NCI-H146 treated with DMSO at 0.1 percent for 48 hours (cell line): ENCODE results near the gene SLC25A11.

Experiments used
- DNase-seq: peaks from one replicate; lab custom pipeline; 2025; ENCODE audit not compliant: unreplicated experiment; lab: John Stamatoyannopoulos, UW

The SLC25A11 gene, protein sequence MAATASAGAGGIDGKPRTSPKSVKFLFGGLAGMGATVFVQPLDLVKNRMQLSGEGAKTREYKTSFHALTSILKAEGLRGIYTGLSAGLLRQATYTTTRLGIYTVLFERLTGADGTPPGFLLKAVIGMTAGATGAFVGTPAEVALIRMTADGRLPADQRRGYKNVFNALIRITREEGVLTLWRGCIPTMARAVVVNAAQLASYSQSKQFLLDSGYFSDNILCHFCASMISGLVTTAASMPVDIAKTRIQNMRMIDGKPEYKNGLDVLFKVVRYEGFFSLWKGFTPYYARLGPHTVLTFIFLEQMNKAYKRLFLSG

DNA sequence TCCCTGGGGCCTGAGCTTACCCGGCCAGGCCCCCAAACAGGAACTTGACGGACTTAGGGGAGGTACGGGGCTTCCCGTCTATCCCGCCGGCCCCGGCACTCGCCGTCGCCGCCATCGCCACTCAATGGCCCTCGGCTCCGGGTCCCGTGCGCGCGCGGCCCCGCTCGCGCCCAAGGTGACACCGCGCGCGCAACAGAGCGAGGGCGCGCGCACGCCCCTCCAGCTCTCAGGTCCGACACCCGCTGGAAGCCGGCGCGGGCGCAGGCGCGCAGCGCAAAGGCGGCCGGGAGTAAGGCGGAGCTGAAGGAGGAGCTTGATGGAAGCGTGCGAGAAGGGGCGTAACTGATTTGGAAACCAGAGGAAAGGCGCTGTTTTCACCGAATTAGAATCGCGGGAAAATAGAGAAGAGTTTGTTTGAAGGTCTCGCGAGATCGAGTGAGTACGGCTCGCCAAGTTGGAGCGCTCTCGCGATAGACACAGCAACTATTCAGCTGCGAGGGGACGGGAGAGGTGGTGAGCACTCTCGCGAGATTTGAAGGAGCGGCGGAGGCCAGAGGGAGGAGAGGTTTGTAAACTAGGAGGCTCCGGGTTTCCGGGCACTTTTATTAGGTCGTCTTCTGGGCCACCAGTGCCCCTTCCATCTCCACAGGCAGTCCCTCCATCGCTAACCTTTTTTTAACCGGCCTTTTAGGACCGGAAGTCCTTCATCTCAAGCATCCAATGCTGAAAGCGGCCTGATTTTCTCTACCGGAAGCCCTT lies at the start of gene SLC25A11, which contains the start of gene RNF167:
SLC25A11 (minus strand) TSS at position 251 of the 759 bp plus-strand sequence; CDS start at position 115, 136 bp downstream.
RNF167 (plus strand) TSS at position 473 of the 759 bp plus-strand sequence. CDS start 642 bp downstream, outside the sequence.
- peak; percentile 96 for DNase-seq

DNA sequence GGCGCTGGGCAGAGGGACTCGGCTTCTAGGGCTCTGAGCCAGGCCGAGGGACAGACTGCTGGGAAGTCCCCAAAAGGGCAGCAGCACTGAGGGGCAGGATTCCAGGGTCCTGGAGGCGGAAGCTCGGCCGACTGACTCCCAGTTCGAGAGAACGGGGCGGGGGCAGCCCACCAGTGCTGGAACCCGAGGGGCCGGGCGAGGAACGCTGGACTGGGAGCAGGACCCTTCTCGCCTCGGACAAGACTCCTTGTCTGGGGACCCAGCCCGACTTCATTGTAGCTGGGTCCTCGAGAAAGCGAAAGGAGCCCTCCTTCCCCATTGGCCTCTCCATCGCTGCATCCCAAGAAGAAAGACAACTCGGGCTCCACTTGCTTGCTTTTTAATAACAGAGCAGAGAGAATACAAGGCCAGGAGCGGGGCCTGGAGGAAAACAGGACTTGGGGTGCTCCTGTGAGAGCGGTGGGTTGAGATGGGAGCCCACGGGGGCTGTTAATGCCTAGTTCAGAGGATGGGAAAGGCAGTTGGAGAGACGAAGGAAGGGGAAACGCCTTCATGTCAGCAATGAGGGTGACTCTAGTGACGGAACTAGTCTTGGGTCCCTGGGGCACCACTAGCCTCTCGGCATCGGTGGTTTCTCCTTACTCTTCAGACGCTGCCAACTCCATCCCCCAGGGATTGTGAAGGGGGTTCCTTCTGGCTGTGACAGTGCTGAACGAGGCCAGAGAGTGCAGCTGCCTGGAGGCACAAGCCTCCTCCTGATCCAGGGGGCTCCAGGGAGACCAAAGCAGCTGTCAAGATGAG lies 48.1 kb upstream of the SLC25A11 start:
- no peak for DNase-seq

DNA sequence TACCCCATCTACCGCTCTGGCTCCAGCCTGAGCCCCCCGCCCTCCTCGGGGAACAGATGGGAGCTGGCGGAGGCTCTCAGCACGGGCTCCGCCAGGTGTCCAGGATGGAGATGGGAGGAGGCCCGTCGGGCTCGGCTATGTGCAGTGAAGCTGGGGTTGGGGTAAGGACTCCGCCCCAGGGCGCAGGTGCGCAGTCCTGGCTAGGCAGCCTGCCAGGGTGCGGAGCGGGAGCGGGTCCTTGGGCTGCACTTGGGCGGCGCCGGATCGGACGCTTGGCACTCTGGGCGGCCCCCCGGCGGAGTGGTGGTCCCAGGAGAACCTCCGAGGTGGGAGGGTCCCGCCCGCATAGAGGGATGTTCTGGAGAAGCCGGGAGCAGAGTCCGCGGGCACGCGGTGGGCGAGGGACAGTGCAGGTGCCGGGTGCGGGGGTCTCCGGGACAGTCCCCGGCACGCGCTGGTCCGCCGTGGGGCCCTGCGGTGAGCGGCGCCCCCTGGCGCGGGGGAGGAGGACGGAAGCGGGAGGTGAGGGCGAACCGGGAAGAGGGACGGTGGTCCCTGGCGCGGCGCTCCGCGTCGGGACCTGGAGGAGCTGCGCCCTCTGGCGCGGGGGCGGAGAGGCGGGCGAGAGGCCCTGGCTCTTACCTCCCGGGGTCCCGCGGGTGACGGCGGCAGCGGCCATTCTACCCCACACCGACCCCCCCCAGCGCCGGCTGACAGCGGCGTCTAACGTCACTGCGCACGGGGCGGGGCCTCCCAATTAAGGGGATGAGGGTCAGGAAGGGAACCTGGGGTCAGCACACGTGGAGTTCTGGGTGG lies 47.3 kb upstream of the SLC25A11 start, which contains the start of gene CAMTA2:
CAMTA2 (minus strand) TSS at position 725 of the 816 bp plus-strand sequence. CDS start 1,453 bp downstream, outside the sequence.
- DNase-seq = peak; percentile 73

DNA sequence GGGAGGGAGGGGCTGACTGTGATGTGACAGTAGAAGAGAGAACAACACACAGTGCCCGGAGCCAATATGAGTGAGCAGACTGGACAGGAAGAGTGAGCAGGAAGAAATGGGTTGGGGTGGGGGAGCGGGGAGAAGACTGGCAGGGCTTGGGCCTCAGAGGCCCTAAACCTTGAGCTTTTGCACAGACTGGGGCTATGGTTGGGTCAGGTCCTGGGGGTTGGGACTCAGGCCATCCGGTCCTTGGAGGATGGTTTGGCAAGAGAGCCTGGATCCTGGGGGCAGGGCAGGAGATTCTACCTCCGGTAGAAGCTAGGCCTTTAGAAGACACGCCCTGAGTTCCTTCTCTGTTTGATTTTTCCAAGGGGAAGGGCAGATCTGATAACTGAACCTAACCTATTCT lies 46.6 kb upstream of the SLC25A11 start:
- DNase-seq = no peak

DNA sequence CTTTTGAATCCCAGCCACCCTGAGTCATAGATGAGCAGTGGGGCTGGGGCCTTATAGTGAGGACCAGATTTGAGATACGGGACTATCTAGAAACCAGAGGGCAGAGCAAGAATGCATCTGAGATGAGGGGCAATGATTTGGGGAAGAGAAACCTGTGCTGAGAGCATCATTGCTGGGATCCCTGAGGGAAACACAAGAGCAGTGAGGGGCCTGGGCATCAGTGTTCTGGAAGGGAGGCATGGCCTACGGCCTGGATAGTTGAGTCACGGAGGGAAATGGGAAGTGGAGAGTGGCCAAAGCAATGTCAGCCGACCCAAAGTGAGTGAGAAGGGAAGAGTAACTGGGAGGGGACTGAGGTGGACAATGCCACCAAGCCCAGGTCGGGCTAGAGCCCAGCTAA lies 42.5 kb upstream of the SLC25A11 start:
- DNase-seq = no peak

DNA sequence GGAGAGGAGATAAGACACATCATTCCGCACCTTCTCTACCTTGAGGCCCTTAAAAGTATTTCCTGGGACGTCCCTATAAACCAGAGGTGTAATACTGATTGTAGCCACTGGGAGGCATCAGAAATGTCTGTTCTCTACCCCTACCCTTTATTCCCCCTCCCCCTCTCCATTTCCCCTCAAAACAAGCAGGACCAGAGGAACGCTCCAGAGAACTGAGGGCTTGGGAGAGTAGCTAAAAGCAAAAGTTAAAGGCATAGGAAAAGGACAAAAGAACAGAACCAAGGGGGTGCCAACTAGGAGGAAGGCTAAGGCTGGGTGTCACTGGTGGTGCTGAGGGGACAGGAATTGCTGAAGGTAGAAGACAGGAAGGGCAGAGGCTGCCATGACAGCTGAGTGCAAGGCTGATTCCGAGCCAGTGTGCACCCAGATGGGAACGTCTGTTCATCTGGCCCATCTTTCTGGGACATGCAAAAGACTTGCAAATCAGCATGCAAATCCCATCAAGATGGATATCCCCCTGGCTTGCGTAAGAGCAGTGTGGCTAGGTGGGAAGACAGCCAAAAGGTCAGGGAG lies 40.9 kb upstream of the SLC25A11 start:
- DNase-seq = peak; percentile 8

DNA sequence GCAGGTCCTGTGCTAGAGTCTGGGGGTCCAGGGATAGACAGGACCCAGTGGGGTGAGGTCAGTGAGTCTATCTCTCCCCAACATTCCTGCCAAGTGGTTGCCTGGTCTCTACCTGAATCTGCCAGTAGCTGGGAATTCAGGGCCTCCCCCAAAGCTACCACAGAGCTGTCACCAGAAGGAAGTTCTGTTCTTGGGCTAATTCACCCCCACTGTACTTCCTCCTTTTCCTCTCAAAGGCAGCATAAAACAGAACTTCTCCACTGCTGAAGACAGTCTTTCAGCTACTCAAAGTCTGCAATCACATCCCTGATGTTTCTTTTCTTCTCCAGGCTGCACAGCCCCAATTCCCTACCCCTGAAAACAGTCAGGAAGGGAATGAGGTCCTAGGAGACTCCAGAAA lies 38.9 kb upstream of the SLC25A11 start:
- no peak for DNase-seq

DNA sequence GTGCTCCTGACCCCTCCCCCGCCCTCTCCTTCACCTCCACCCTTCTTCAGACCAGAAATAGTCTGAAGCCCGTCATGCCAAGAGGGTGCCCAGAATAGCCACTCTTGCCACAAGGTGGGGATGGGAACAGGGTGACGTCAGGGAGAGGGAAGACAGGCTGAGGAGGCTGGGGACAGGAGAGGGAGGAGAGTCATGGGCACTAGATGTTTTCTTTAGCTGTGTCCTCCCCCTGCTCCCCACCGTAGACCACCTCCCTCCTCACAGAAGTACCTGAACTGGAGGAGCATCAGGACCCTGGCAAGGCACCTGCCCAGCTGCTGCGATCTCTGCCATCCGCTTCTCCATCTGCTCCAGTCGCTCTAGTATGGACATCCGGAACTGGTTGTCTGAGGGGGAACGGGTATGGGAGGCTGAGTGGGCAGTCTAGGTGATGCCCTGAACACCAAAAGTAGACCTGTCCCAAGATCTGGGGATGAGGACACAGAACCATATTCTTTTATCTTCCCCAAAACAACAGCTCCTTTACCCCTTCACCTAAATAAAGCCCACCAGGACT lies 34.3 kb upstream of the SLC25A11 start:
- DNase-seq = no peak

DNA sequence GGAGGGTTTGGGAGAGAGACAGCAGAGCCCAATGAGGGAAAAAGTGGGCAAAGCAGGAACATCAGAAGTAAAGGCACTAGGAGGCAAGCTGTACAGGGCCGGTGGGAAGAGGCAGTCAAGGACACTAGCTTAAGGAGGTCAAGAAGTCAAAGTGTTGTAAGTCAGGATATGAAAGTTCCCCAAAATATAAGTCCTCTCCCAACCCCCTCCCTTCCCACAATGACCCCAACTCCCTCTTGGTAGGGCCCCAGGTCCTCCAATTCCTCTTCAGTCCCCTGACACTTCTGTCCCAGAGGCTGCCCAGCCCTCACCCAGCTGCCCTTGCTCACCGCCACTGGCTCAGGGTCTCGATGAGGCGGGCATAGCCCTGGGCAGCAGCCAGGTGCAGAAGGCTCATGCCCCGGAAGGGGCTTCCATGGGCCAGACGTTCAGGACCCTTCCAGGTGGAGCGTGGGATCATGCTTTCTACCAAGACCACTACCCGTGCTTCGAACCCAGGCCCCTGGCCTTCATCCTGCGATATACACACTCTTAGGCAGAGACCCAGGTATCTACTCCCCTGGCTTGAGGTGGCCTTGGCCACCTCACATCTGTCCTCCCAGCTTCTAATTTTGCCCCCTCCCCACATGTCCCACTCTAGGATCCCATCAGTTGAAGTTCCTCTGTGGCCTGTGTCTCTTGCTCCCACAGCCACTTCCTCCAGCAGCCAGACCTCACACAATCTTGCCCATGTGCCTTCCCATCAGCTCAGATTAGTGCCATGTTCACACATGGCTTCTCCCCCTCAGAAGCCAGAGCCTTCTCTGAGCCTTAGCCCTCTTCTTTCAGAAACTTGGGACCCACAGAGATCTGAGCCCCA lies 33.6 kb upstream of the SLC25A11 start:
- no peak for DNase-seq

DNA sequence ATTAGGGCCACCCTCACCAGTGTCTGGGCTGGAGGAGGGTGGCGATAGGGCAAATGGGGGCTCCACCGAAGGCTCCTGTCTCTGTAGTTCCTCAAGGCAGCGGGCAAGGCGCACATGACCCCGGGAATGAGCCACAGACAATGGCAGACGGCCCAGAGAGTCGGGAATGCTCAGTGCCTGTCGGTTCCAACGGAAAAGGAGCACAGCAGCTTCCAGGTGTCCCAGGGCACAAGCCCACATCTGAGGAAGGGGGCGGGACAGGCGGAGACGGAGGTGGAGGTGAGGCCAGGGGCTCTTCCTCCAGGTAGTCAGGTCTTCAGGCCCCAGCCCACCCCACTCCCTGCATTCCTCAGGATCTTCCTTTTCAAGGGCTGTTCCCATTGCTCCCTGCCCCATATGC lies 32.9 kb upstream of the SLC25A11 start:
- DNase-seq = no peak

DNA sequence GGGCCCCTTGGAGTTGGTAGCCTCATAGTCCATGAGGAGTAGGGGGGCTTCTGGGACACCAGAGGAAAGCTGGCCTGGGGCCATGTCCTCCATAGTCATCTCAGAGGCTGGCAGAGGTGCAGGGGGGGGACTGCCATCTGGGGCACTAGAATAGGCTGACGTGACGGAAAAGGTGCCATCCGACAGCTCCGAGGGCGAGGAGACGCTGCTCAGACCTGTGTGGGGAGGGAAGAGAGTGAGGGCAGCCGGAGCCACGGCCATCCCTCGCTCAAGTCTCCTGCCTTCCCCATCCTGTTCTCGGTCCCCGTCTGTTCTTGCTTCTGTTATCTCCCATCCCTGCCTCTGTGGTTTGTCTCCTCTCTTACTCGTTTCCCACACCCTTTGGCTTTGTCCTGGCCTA lies 32.5 kb upstream of the SLC25A11 start:
- no peak for DNase-seq

DNA sequence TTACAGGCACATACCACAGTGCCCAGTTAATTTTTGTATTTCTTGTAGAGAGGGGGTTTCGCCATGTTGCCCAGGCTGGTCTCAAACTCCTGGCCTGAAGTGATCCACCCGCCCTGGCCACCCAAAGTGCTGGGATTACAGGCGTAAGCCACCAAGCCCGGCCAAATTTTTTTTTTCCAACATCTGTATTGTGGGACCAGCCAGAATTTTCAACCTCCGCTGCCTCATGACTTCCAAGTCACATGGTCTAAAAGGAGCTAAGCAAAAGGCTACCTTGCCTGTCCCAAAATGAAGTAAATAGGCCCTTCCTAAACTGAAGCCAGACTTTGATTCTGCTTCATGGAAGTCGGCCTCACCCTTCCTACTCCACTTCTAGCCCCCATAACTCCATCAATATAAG lies 32.0 kb upstream of the SLC25A11 start:
- no peak for DNase-seq

DNA sequence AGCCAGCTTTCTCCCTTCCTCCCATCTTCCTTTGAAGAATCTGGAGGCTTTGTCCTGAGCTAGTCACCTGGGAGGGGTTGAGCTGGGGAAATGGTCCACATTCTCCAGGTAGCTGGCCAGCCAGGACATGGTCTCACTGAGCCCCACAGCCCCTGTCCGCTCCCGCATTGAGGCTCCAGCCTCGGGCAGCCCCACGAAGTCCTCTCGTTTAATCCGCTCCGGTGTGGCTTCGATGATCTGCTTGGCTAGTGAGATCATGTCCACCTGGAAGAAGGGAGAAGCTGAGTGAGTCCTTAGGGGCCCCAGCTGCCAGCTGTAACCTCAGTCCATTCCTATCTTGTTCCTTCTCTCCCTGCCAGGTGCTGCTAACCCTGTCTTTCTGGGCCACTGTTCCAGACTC lies 30.4 kb upstream of the SLC25A11 start:
- DNase-seq = no peak

DNA sequence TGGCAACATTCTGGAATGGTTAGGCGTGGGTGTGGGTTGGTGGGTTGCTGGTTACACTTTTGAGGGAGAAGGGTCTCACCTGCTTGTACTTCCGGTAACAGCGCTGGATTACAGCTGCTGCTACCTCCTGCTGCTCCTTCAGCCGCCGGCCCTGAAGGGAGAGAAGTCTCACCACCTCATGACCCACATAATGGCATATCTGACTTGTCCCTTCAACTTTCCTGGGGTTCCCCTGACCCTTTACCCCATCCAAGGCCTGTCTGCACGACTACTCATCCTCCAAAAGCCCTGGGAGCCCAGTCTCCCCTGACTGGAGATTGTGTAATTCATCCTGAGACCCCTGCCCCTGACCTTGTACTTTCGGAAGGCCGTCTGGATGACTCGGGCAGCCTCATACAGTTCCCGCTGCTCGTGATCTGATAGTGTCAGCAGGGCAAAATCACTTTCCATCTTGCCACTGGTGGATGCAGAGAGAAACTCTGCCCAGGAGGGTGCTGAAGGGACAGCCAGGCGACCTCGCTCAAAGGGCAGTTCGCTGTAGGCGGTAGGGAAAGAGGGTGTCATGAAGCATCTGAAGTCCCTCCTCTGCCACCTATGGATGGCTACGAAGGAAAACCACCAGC lies 29.8 kb upstream of the SLC25A11 start:
- DNase-seq = no peak

DNA sequence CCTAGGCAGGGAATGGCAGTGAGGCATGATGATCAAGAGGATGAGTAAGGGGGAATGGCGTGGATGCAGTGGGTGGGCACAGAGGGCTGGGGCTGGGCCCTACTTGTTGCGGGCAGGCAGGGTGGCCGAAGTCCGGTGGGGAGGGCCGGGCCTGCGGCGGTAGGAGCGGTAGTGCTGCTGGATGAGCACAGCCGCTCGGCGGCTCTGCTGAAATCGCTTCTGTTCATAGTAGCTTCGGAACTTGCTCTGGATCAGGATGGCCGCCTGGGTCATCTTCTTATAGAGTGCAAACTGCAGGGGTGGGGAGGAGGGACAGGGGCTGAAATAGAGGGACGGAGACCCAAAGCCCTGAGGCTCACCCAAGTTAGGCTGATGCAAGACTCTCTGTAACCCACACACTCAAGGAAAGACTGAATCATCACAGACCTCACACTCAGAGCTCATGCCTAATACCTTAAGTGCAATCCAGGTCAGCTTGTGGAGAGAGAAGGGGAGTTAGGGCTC lies 29.3 kb upstream of the SLC25A11 start:
- no peak for DNase-seq

DNA sequence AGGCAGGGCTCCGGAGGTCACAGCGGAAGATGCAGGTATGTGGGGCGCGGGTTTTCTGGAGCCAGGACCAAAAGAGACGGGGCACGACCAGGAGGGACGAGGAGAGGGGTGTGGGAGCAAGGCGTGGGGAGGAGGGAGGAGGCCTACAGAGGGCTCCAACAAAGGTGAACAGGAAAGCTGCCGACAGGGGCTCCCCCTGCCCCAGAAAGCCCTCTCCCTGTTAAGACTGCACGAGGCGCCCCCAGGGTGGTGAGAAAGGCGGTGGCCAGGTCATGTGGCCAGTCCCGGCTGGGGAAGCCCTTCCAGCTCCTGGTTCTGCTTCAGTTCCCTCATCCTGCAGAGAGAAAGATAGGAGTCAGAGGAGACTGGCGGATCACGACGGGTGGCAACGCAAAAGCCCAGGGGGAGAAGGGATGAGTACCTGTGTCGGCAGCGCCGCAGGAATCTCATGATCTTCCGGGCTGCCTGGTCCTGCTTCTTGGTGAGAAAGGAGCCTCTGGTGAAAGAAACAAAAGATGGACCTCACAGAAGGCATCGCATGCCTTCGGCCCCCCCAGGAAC lies 28.7 kb upstream of the SLC25A11 start:
- no peak for DNase-seq

DNA sequence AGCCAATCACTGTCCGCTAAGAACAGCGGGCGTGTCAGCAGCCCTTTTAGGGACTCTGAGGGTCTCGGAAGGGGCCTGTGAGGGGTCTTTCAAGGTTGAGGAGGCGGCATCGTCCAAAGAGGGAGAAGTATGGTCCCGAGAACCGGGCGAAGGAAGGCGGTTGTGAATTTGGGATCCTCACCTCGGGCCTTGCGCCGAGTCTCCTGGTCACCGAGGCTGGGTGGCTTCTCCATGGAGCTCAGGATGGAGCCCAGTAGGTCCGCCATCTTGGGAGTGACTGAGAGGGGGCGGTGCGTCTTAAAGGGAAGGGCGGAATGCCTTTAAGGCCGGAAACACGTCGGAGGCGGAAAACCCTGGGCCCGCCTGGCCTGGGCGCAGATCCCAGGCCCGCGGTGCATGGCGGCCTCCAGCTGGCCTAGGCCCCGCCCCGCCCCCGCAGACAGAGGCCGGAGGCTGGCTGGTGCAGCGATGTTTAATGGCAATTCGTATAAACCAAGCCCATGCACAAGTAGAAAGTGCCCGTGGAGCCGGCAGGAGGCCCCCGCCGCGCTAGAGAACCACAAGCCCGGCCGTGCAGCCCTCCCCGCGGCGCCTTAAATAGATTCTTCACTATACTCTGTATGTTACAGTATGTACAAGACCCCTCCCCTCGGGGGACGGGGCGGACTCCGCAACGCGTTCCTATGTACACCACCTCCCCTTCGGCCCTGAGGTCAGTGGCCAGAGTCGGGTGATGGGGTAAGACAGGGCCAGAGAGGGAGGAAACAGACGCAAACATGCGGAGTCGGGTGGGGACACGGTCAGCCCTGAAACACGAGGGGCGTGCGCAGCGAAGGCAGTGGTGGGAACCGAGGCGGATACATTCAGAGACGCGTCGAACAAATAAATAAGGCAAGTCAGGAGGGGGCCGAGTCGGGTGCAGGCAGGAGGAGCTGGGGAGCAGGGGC lies 28.0 kb upstream of the SLC25A11 start, which contains the start of gene SPAG7:
SPAG7 (minus strand) TSS at position 279 of the 947 bp plus-strand sequence; CDS start at position 266, 13 bp downstream.
- DNase-seq = peak; percentile 95
